NCI-H2107 treated with DMSO at 0.1 percent for 48 hours (cell line): ENCODE data around the gene BBS9.
"Not testable (repeated sequence)": the region's sequence is repeated elsewhere in the genome, so short reads cannot be mapped to it uniquely, and the experiment has no call there.

Experiments used
- DNase-seq: peaks from one replicate; lab custom pipeline; 2025; ENCODE audit not compliant: unreplicated experiment; lab: John Stamatoyannopoulos, UW

Gene BBS9

DNA sequence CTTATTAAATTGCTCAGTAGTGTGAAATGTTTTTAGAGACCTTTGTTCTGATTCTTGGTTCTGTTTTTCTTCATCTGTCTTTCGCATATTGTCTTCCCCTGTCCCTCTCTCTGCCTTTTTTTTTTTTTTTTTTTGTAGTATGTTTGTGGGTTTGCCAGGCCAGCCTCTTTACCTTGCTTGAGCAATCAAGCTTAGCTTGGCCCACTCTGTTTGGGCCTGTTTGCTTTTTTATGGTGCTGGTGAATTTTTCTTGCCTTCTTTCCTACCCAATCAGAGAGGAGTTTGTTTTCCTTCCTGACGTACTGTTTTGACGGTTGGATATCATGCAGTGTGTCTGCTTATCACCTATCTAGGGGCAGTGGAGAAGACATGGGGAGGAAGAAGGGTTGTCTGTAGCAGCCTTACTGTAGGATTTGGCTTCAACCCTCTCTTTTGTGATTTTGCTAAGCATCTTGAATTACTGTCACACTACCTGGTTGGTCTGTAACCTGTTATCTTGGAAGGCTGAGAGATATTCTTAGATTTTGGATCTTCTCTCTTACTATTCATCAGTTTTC is 64.0 kb downstream of the BBS9 start:
- no peak for DNase-seq

- DNase-seq, result no peak
Observed at GRCh38 chr7:33195264-33195663, 65.9 kb downstream of the BBS9 start.

GRCh38 chr7:33196221-33196620 is 66.9 kb downstream of the BBS9 start:
- peak; percentile 63 for DNase-seq

DNA sequence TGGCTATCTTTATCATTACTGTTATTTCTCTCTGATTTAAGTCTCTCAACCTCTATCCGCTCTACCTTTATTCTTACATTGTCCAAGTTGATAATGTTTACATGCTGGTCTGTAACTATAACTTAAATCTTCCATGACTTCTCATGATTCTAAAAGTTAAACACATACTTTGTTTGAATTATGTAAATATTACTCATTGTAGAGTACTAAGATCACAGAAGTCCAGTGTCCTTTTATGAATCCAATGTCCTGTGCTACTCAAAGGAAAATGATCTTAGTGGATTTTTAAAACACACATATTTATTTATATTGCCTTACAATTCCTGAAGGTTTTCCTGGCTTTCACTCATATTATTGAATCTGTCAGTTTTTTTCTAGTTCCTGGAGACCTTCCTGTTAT is 70.9 kb downstream of the BBS9 start:
- no peak for DNase-seq

- DNase-seq, result no peak
Observed at GRCh38 chr7:33201821-33202220, 72.5 kb downstream of the BBS9 start.

GRCh38 chr7:33210958-33211357 is 81.6 kb downstream of the BBS9 start:
- DNase-seq, result no peak

GRCh38 chr7:33212144-33212543 is 82.8 kb downstream of the BBS9 start:
- DNase-seq, result no peak

DNA sequence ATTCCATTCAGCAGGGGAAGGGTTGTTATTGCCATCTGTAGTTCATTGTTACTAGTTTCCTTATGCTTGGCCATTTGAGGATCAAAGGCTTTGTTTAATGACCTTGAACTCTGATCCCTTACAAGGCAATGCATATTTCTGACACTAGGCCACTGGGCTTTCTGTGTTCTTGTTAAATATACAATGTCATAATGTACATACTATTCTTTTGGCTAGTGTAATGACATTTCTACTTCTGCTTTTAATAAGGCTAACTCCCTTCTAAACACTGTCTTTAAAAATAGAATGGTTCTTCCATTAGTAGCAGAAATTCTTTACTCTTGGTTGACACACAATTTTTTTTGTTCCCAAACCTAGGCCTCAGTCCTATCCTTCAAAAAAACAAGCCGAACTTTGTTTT is 86.6 kb downstream of the BBS9 start:
- DNase-seq, result no peak

DNA sequence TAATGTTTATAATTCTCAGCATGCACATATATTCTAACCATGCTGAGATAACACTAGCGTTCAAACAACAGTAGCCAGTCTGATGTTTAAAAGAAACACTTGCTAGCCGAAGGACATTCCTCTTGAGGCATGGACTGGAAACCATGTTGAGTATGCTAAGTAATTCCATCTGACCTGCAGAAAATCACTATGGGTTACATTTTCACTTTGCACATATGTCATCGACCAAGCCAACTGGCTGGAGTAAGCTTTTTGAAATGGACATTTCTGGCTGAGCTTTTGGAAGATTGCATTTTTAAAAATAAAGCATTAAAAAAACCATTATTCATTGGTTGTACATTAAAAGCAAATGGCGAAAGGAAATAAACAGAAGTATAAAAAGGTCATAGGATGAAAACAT is 88.2 kb downstream of the BBS9 start:
- no peak for DNase-seq

DNA sequence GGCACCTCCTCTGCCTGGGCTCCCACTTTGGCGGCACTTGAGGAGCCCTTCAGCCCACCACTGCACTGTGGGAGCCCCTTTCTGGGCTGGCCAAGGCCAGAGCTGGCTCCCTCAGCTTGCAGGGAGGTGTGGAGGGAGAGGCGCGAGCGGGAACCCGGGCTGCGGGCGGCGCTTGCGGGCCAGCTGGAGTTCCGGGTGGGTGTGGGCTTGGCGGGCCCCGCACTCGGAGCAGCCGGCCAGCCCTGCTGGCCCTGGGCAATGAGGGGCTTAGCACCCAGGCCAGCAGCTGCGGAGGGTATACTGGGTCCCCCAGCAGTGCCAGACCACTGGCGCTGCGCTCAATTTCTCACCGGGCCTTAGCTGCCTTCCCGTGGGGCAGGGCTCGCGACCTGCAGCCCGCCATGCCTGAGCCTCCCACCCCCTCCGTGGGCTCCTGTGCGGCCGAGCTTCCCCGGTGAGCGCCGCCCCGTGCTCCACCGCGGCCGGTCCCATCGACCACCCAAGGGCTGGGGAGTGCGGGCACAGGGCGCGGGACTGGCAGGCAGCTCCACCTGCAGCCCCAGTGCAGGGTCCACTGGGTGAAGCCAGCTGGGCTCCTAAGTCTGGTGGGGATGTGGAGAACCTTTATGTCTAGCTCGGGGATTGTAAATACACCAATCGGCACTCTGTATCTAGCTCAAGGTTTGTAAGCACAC is 89.6 kb downstream of the BBS9 start:
- not testable (repeated sequence) for DNase-seq

DNA sequence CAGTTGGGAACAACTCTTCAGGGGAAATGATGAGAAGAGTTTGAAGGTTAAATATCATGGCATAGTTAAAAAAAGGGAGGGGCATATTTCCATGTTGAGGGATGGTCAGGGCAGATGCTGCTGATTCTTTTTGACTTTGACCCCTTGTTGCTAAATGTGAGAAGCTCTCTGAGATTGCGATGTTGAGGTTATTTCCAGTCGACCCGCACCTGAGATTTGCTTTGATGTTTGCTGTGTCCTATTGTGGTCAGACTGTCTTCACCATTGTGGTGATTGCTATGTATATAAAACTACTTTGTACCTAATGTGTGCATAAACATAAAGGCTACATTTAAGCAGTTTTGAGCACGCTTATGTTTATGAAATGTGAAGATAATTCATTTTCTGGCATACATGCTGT is 90.9 kb downstream of the BBS9 start:
- no peak for DNase-seq

DNA sequence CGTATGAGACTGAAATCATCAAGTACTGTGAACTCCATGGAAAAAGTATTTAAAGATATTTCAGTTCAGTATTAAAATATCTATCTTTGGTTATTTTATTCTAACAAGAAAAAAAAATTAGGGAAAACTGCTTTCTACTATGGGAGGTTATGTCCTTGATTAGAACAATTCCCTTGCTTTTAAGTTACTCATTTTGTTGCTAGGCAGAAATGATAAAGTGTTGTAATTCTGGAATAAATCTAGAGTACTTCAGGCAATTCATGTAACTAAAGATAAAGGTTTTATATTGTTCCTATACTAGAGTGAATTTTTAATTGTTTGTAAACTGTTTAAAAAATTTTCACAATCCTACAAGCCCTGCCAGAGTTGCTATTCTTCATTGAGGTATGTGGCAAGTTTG is 92.0 kb downstream of the BBS9 start:
- no peak for DNase-seq

DNA sequence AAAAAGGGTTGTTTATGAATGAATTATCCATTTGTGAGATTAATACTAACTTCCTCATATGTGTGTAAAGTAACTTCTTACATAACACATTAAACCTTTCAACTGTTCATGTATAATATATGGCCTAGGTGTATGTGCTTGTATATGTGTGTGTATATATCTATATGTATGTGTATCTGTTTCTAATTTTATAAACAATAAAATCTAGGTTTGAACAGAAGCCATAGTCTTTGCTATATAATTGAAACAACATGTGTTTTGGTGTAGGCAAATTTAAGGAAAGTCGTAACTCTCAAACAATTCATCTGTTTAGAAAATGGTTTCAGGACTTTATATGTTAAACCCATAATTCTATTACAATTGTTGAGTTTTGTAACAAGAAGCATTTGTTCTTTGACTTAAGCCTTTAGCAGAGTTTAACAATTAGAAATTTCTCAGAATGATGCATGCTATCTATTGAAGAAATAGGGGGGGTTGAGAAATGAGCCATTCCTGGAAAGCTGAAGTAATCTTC is 103.3 kb downstream of the BBS9 start:
- no peak for DNase-seq

GRCh38 chr7:33233659-33234058 is 104.3 kb downstream of the BBS9 start:
- DNase-seq, result no peak

DNA sequence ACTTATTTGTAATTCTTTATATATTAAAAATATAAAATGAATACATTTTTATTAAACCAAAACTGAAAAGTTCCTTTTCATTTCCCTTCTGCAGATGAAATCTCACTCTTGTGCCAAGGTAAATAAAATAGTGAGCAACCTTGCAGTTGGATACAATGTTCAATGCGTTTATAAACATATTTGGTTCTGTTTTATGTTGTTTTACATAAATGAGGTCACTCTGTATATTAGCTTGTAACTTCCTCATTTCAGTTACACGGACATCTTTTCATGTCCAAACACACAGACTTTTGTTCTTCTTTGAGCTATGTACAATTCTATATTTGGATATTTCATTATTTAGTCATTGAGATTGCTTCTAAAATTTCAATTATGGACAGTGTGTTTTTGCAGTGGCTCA is 107.7 kb downstream of the BBS9 start:
- no peak for DNase-seq

DNA sequence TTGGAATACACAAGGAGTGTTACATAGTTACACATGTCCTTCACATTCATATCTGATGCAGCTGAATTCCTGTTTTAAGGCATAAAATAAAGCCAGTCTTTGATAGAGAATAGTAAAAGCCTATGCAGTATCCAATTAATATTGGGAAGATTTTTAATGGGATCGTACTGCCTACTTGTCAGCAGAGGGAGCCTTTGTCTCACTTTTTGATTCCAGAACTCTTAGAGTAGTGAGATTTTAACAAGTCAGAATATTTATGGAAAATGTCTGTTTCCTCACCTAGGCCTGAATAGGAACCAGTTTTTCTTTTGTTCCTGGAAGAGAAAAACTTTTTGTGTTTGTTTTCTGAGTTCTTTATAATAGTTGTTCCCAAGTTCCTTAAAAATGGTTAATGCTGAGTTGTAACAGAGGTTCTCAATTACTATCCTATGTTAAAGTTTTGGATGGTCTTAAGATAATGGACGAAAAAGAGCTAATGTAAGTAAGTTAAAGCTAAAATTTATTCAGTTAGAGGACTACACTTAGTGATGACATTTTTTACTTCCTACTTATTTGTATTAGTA is 114.0 kb downstream of the BBS9 start:
- DNase-seq, result peak; percentile 71

GRCh38 chr7:33248671-33249070 is 119.3 kb downstream of the BBS9 start:
- DNase-seq, result no peak

- no peak for DNase-seq
Observed at GRCh38 chr7:33250421-33250871, 121.1 kb downstream of the BBS9 start.

DNA sequence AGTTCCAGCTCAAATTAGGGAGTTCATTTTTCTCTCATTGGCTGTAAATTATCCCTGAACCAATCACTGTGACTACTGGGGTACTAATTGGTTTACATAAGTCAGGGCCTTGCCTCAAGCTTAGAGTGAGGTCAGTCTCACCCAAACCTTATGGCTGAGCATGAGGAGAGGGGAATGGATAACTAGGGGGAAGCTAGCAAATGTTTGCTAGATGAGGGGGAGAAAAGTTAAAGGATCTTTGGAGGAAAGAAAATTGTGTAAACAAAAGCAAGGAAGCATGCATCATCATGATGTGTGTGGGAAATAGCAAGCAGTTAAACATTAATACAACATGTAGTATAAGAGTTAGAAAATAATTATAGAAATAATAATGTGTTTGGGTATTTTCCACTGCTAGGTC is 121.9 kb downstream of the BBS9 start:
- no peak for DNase-seq

GRCh38 chr7:33258491-33258951 is 129.2 kb downstream of the BBS9 start:
- DNase-seq, result no peak

DNA sequence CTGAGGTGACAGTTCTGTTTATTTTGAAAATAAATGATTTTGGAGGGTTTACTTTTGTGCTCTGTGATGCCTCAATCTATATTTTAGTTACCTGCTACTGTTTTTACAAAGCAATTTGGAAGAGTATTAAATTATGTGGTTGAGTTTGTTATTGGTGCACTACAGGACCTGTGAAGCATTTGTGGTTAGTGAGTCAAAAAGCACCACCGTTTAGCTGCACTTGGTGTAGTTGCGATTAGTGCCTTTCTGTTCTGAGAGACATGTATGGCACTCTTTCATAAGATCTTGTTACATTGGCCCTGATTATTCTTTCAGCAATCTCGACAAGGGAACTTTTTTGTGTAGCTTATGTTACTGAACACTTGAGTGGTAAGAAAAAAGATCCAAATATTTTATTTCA is 132.2 kb downstream of the BBS9 start:
- peak; percentile 94 for DNase-seq

- no peak for DNase-seq
Observed at GRCh38 chr7:33262476-33262875, 133.1 kb downstream of the BBS9 start.
